Right lobe of liver (tissue), 6 donors: Measurements from ENCODE around the gene NMRK2. TPM values are rescaled to one million over a fixed set of nuclear protein-coding genes. Genes with fewer than 3 reads are reported as not detected.
A peak's percentile ranks its signal among the peaks of the same experiment; 100 is the strongest.

Experiments used
- ATAC-seq, 4 donors: fragments of 200-7000 bp; cut with Tn5 transposase; one replicate each; pipeline ENCODE4 v1.9.1; 2020; ENCODE audit warnings: mild to moderate bottlenecking in 4 of 4, moderate library complexity in 4 of 4
- DNase-seq, 3 donors: peaks; one replicate each; pipeline ENCODE4 v3.0.0-alpha.2; 2020
- H3K27ac ChIP-seq, 3 donors: fragments of 200-600 bp; one replicate each; pipeline ENCODE4 v1.8.0; 2022
- H3K27me3 ChIP-seq, 2 donors: fragments of 200-600 bp; one replicate each; pipeline ENCODE4 v1.8.0; 2022
- H3K36me3 ChIP-seq, 4 donors: fragments of 200-600 bp; sonication (generic) in 1 of 4; one replicate each; pipeline versions ENCODE4 v1.5.1 to v1.8.0; 2017 to 2022; ENCODE audit warnings: control low read depth in 1 of 4
- H3K4me1 ChIP-seq, 4 donors: fragments of 200-600 bp; sonication (generic) in 1 of 4; one replicate each; pipeline versions ENCODE4 v1.5.1 to v1.8.0; 2017 to 2022; ENCODE audit warnings: control low read depth in 1 of 4
- H3K4me3 ChIP-seq, 3 donors: fragments of 200-600 bp; one replicate each; pipeline ENCODE4 v1.8.0; 2022
- H3K9me3 ChIP-seq, 4 donors: fragments of 200-600 bp; sonication (generic) in 1 of 4; one replicate each; pipeline versions ENCODE4 v1.5.1 to v1.8.0; 2017 to 2022; ENCODE audit warnings: control low read depth in 1 of 4
- CTCF ChIP-seq, 4 donors: fragments of 200-600 bp in 3 of 4; fragments of 450-650 bp in 1 of 4; IDR thresholded peaks; one replicate each; pipeline versions ENCODE4 v1.5.1 to v1.8.0; 2016 to 2022; ENCODE audit warnings: antibody characterized with exemption in 4 of 4, mild to moderate bottlenecking in 2 of 4
- POLR2A ChIP-seq: fragments of 450-650 bp; IDR thresholded peaks from one replicate; pipeline ENCODE4 v1.6.1; 2017; ENCODE audit warnings: antibody characterized with exemption, mild to moderate bottlenecking
- WGBS: methylation state at CpG from one replicate; pipeline ENCODE4 v1.1.6; 2018; ENCODE audit warnings: low coverage, low lambda C conversion rate; ENCODE audit not compliant: insufficient coverage; ENCODE audit errors: missing lambda C conversion rate; 5-methylcytosine and 5-hydroxymethylcytosine counted together
- intact Hi-C, 2 donors: fragments of 100-400 bp; cut with DNase I; formaldehyde crosslinking; loops; one replicate each; pipeline versions ENCODE4 v1.11.2 to v1.14.1; 2022
- total RNA-seq, 6 experiments: library from RNA; depleted of rRNA in 2 of 6; stranded (reverse); fragments of >200 nt in 2 of 6; fragmentation: NEBNext Ultra II Directional in 3 of 6; extraction: Animal tissue kit (Norgen Biotek cat#: 25700) in 3 of 6; gene quantifications; one replicate each; pipeline versions ENCODE4 v1.1.0 to v1.2.4, GENCODE V29; 2016 to 2023
- donor health status: DM: no; HTN: yes; CAD: no.
- donor health status: DM: no; HTN: no; CAD: no.
- donor health status: DM: no; HTN: no; CAD: no.
- donor health status: DM: no; HTN: yes; CAD: no.
- donor health status: DM: no; HTN: yes; CAD: no.

The NMRK2 gene
- total RNA-seq, 6 experiments from 2014 or later, result 0.17 TPM; not detected in 5

DNA sequence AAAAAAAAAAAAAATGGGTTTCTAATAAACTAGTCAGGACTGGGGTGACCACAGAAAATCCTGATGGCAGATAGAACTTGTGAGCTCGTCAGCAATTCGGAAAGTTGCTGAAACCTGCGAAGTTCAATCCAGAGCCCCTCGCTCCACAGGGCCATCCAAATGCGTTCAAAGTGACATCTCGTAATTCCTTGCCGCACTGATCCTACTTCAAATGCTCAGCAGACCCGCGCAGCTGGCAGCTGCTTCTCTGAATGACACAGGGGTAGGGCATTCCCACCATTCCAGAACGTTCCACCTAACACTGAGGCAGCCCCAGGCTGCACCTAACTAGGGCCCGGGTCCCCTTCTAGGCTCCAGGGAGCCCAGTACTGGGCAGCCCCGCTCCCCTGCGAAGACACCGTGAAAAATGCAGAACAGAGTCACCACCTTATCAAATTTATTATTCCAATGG lies 42.8 kb downstream of the NMRK2 start:
- H3K9me3 ChIP-seq, result no peaks in the 10 kb centered on the region
- no peak overlapping the region for H3K4me3 ChIP-seq
- intact Hi-C loops, result no loop called here
- no peak for TF ChIP-seq CTCF (IDR thresholded peaks at IDR 0.05)
- TF ChIP-seq POLR2A, result no peak
- ATAC-seq (no peak), DNase-seq (no peak)
- no peak overlapping the region for H3K27ac ChIP-seq
- H3K27me3 ChIP-seq, result no peaks in the 10 kb centered on the region
- H3K36me3 ChIP-seq, result peaks cover 41 to 58% (median 50%) of the 10 kb centered on the region in 4 donors
- 85% methylated on average over 9 of the region's 14 CpGs for WGBS
- H3K4me1 ChIP-seq, result no peaks in the 10 kb centered on the region

- TF ChIP-seq POLR2A, result no peak
- TF ChIP-seq CTCF (IDR thresholded peaks at IDR 0.05), result no peak
- intact Hi-C loops, result no loop called here
- H3K9me3 ChIP-seq, result no peaks in the 10 kb centered on the region
- no peak overlapping the region for H3K4me3 ChIP-seq
- no peaks in the 10 kb centered on the region for H3K4me1 ChIP-seq
- H3K36me3 ChIP-seq, result peaks cover 51 to 68% (median 59%) of the 10 kb centered on the region in 4 donors
- 100% methylated on average over 1 of the region's 29 CpGs for WGBS
- no peaks in the 10 kb centered on the region for H3K27me3 ChIP-seq
- ATAC-seq (peak in 1 of 4 donors; percentile 34), DNase-seq (peak in 2 of 3 donors; percentile 47 to 57)
- H3K27ac ChIP-seq, result no peak overlapping the region
Measured at GRCh38 chr19:3976495-3977241, 43.8 kb downstream of the NMRK2 start.

DNA sequence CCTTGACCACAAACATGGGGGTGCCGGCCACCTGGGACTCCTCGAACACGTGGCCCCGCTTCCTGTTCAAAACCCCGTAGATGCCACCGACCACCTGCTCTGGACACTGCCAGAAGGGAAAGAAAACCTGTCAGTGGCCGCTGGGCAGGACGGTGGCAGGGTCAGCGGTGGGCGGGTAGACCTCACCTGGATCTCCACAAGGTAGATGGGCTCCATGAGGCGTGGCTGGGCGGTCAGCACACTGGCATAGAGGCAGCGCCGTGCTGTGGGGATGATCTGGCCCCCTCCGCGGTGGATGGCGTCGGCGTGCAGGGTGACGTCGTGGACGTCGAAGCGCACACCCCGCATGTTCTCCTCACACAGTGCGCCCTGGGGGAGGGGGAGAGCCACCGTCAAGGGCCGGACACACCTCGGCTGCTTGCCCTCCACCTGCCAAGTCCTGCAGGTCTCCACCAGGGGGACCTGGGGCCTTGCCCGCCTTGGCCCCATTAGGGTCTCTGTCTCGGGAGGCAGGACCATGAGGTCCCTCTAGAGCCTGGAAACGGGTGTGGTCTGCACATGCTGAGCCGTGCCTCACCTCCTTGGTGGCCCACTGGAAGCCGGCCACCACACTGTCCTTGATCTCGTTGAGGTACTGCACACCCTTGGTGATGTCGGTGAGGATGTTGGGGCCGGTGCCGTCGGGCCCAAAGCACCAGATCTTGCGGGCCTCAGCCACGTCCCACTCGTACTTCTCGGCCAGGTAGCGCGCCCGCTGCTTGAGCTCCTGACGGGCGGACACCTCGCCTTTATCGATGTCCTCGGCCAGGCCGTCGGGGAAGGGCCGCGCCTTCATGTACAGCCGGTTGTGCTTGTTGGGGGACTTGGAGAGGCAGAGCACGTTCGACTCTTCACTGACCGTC lies 44.6 kb downstream of the NMRK2 start:
- DNase-seq (peak in 2 of 3 donors; percentile 48 to 53), ATAC-seq (peak in 1 of 4 donors; percentile 2)
- no peaks in the 10 kb centered on the region for H3K27me3 ChIP-seq
- TF ChIP-seq POLR2A (no peak), CTCF (IDR thresholded peaks at IDR 0.05) (no peak)
- WGBS, result no CpG with 5 or more reads among the region's 59 CpGs
- H3K9me3 ChIP-seq, result no peaks in the 10 kb centered on the region
- H3K4me1 ChIP-seq, result no peaks in the 10 kb centered on the region
- no peak overlapping the region for H3K27ac ChIP-seq
- H3K4me3 ChIP-seq, result no peak overlapping the region
- H3K36me3 ChIP-seq, result peaks cover 58 to 76% (median 67%) of the 10 kb centered on the region in 4 donors
- intact Hi-C loops, result no loop called here

- no peak for TF ChIP-seq CTCF (IDR thresholded peaks at IDR 0.05)
- TF ChIP-seq POLR2A, result no peak
- peaks cover 0 to under 1% (median under 1%) of the 10 kb centered on the region in 4 donors for H3K4me1 ChIP-seq
- H3K27ac ChIP-seq, result no peak overlapping the region
- no peaks in the 10 kb centered on the region for H3K9me3 ChIP-seq
- ATAC-seq (no peak), DNase-seq (no peak)
- intact Hi-C loops, result no loop called here
- H3K4me3 ChIP-seq, result no peak overlapping the region
- 92% methylated on average over 8 of the region's 19 CpGs for WGBS
- peaks cover 64 to 82% (median 73%) of the 10 kb centered on the region in 4 donors for H3K36me3 ChIP-seq
- no peaks in the 10 kb centered on the region for H3K27me3 ChIP-seq
Measured at GRCh38 chr19:3978145-3978544, 45.3 kb downstream of the NMRK2 start.
